GM18526 (cell line): ENCODE results near the gene CACNA2D4.

Source experiments
- POLR2A ChIP-seq: IDR thresholded peaks from 3 replicates; pipeline ENCODE4 v1.6.1; 2011; ENCODE audit not compliant: insufficient read length; ENCODE audit errors: extremely low read depth

The CACNA2D4 gene

DNA sequence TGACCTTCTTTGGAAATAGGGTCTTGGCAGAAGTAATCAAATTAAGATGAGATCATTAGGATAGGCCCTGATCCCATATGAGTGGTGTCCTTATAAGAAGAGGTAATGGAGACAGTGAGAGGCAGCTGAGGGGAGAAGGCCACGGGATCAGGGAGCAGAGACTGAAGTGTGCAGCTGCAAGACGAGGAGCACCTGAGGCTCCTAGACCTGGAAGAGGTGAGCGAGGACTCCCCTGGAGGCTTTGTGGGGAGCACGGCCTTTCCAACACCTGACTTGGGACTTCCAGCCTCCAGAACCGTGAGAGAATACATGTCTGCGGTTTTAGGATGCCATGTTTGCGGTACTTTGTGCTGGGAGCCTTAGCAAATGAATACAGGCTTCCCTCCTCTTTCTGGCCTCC is 60.6 kb downstream of the CACNA2D4 start:
- TF ChIP-seq POLR2A: no peak

DNA sequence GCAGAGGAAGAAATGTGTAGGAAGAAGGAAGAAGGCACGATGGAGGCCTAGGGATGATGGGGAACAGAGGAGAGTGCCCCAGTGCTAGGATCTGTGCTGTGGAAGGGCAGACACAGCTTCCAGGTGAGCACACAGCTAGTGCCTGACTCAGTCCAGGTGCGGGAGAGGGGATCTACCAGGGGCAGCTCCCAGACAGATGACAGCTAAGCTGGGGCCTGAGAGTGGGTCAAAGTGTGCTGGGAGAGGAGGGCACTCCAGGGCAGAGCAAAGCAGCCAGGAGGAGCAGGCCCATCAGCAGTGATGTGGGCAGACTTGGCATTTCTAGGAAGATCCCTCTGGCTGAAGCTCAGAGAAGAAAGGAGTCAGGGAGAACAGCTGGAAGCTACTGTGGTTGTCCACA is 61.4 kb downstream of the CACNA2D4 start:
- no peak for TF ChIP-seq POLR2A

DNA sequence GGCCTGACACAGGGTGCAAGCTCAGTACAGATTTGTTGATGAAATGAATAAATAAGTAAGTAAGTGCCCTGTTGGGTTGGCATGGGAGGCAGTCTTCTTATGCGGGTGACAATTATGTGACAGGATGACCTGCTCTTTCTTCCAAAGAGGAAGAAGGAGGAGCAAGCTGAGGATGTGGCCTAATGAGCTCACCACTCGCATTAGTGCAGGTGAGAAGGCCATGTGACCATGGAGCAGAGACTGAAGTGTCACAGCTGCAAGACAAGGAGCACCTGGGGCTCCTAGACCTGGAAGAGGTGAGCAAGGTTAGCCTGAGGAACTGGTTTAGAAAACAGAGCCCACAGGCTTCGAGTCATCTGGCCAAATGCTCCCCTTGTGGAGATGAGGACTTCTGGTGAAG is 63.2 kb downstream of the CACNA2D4 start:
- no peak for TF ChIP-seq POLR2A

GRCh38 chr12:1853716-1854115 is 64.7 kb downstream of the CACNA2D4 start:
- no peak for TF ChIP-seq POLR2A

DNA sequence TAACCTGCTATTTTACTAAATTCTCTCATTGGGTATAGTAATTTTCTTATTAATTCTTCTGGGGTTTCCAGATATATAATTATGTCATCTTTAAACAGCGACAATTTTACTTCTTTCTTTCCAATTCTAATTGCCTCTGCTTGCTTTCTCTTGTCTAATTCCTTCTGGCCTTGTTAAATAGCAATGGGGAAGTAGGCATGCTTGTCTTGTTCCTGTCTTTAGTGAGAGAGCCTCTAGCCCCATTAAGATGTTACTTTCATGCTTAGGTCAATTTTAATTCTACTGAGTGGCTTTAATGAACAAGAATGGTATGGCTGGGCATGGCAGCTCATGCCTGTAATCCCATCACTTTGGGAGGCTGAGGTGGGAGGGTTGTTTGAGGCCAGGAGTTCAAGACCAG is 66.4 kb downstream of the CACNA2D4 start:
- no peak for TF ChIP-seq POLR2A

DNA sequence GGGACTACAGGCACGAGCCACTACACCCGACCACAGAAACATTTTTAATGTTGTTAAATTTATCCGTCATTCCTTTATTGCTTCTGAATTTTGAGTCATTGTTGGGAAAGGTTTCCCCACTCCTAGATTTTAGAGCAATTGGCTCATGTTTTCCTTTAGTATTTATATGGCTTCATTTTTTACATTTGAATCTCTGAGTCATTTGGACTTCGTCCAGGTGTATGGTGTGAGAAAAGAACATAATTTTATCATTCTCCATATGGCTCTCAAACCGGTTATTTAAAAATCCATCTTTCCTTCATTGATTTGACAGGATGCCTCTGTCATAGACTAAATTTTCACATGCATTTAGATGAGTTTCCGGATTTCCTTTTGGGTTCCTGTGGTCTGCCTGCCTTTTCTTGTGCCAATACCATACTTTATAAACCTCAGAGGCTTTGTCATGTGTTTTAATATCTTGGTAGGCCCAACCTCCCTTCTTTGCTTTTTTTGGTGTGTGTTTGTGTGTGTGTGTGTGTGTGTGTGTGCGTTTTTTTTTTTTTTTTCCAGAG is 67.2 kb downstream of the CACNA2D4 start:
- TF ChIP-seq POLR2A: no peak

- no peak for TF ChIP-seq POLR2A
Measured at GRCh38 chr12:1848745-1849144, 69.7 kb downstream of the CACNA2D4 start.

DNA sequence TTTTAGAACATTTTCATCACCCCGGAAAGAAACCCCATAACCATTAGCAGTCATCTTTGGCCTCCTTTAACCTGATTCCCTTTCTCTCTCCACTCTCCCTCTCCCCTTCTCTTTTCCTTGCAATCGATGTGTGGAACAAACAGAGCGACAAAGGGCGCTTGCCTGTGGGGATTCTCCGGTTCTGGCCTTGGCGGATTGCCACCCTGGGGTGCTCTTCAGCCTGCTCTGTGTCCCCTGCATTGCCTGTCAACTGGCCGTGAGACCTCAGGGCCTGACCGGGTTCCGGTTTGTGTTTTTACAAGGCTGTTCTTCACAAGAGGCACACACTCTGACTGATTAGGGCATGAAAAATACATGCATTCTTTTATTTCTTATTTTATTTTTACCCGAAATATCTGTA is 70.3 kb downstream of the CACNA2D4 start:
- no peak for TF ChIP-seq POLR2A

GRCh38 chr12:1847411-1847810 is 71.0 kb downstream of the CACNA2D4 start:
- no peak for TF ChIP-seq POLR2A

DNA sequence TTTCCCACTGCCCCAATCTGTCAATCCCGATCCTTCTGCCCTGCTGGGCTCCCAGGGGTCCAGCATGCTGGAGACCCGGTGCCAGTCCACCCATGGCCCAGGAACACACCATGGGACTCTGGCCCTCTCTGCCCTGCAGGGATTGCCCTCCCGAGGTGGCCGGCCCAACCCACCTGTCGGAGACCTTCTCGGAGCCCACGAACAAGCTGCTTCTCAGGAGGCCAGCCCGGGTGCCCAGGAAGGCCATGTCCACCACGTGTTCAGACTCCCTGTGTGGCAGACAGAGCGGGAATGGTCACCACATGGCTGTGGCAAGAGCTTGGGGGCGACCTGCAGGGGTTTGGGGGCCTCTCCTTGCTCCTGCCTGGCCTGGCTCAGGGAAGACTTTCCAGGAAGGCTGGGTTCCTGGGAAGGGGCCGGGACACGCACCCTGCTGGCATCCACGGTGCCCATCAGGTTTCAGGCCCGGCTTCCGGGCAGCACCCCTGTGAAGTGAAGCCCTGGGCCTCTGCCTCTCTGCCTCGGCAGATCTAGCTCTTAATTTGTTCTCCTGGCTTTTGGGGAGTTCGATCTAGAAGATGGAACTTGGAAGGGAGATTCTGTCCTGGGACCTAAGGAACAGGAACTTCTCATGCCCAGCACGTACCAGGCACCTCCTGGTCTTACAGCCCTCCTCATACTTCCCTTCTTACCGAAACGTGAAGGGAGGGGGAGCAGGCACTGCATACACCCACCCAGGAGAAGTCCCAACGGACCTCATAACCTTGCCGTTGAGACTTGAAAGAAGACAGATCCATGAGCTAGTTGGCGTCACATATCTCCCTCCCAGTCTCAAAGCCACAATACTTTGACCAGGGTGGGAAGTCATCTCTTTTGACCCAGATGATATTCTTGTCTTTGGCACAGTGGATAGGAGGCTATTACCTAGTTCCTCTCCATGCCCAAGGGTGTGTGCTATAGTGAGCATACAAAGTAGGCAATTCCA is 71.7 kb downstream of the CACNA2D4 start:
- no peak for TF ChIP-seq POLR2A

DNA sequence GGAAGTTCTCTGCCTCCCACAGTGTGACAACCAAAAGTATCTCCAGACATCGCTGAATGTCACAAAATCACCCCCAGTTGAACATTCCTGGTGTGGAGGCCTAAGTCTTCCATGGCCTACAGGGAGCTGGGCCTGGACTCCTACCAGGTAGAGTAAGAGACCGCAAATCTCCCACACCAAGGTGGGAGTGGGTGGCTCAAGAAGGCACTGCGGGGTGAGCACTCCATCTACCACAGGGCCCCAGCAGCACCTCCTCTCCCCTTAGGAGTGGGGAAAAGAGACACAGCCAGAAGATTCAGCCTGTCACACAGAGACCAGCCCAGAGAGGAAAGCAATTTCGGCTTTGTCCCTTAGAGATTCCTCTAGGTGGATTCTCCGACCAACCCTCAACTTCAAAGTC is 72.6 kb downstream of the CACNA2D4 start:
- no peak for TF ChIP-seq POLR2A

GRCh38 chr12:1845427-1845826 is 73.0 kb downstream of the CACNA2D4 start:
- TF ChIP-seq POLR2A: no peak

- no peak for TF ChIP-seq POLR2A
Measured at GRCh38 chr12:1844661-1845409, 73.6 kb downstream of the CACNA2D4 start.

GRCh38 chr12:1844223-1844622 is 74.2 kb downstream of the CACNA2D4 start:
- TF ChIP-seq POLR2A: no peak

DNA sequence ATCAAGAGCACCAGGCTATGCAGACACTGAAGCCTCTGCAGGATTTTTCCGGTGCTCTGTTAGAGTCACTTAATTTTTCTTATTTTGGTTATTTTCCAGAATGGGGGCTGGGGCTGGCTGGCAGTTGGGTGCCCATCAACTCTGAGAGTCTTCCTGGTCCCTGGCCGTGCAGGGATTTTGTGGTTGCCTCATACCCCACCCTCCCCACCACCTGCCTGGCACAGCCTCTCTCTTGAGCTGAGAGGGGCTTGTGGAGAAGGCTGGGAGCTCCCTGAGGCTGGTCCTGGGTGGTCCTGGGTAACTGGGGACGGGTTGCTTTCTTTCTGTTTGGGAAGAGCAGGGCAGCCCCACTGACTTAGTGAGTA is 74.8 kb downstream of the CACNA2D4 start:
- no peak for TF ChIP-seq POLR2A
